H1 (cell line): ENCODE results near the gene PAK2. TPM values are rescaled to one million over a fixed set of nuclear protein-coding genes. Genes with fewer than 3 reads are reported as not detected.

Source experiments
- CTCF ChIA-PET: fragments of 300-600 bp; sonication (Branson Sonifier 250); formaldehyde crosslinking; loops from one replicate; lab custom pipeline; 2021; ENCODE audit not compliant: partially characterized antibody; lab: Charles Lee
- POLR2A ChIA-PET: fragments of 300-600 bp; sonication (Branson Sonifier 250); formaldehyde crosslinking; loops from one replicate; lab custom pipeline; 2021; ENCODE audit warnings: inconsistent platforms; ENCODE audit not compliant: partially characterized antibody; lab: Charles Lee
- DNase-seq, 2 experiments: peaks; one replicate each; pipeline versions ENCODE4 v3.0.0 to v3.0.0-alpha.2; 2010 to 2022; ENCODE audit warnings: low spot score in 2 of 2, low read depth in 1 of 2, mixed read lengths in 1 of 2
- FAIRE-seq: peaks from 2 replicates; lab custom pipeline; 2011; peaks lifted over from hg19 to GRCh38; lab: Jason Lieb, UNC
- H2AFZ ChIP-seq: 2 replicates; pipeline ENCODE4 v1.8.1; 2012; ENCODE audit warnings: low read length, inconsistent platforms
- H2AK5ac ChIP-seq: 2 replicates; pipeline ENCODE4 v1.6.1; 2013; ENCODE audit warnings: low read depth, low read length
- H2BK120ac ChIP-seq: replicated peaks from 2 replicates; pipeline ENCODE3; 2013; ENCODE audit warnings: low read depth, low read length, inconsistent platforms
- H2BK12ac ChIP-seq: 2 replicates; pipeline ENCODE4 v1.6.1; 2013; ENCODE audit warnings: low read depth, low read length
- H2BK15ac ChIP-seq: 2 replicates; pipeline ENCODE4 v1.6.1; 2013; ENCODE audit warnings: low read length
- H2BK20ac ChIP-seq: 2 replicates; pipeline ENCODE4 v1.6.1; 2013; ENCODE audit warnings: low read length
- H2BK5ac ChIP-seq: 2 replicates; pipeline ENCODE4 v1.6.1; 2013; ENCODE audit warnings: low read depth, low read length
- H3K14ac ChIP-seq: 2 replicates; pipeline ENCODE4 v1.6.1; 2013; ENCODE audit warnings: inconsistent platforms; ENCODE audit not compliant: insufficient read length
- H3K18ac ChIP-seq: 2 replicates; pipeline ENCODE4 v1.6.1; 2013; ENCODE audit warnings: low read length; ENCODE audit errors: extremely low read depth
- H3K23ac ChIP-seq: 2 replicates; pipeline ENCODE4 v1.6.1; 2013; ENCODE audit warnings: inconsistent platforms; ENCODE audit not compliant: insufficient read length
- H3K23me2 ChIP-seq: 2 replicates; pipeline ENCODE4 v1.6.1; 2013; ENCODE audit warnings: low read depth, low read length
- H3K27ac ChIP-seq: 2 replicates; pipeline ENCODE4 v1.6.1; 2011; ENCODE audit warnings: low read depth, low read length, inconsistent platforms
- H3K27me3 ChIP-seq, 4 experiments: replicated peaks in 1 of 4; 1 replicate in 1 of 4; 2 replicates in 3 of 4; pipeline versions ENCODE4 v1.6.1 to v1.8.1; 2011 to 2013; ENCODE audit warnings: low read length in 3 of 4, mild to moderate bottlenecking in 3 of 4, inconsistent platforms in 2 of 4, mixed read lengths in 2 of 4, moderate library complexity in 1 of 4; ENCODE audit not compliant: control insufficient read depth in 3 of 4, insufficient read depth in 3 of 4; ENCODE audit errors: extremely low read depth in 1 of 4
- H3K36me3 ChIP-seq, 4 experiments: 2 replicates each; pipeline versions ENCODE4 v1.6.1 to v1.8.1; 2011 to 2013; ENCODE audit warnings: mild to moderate bottlenecking in 4 of 4, low read length in 3 of 4, moderate library complexity in 2 of 4, control low read depth in 1 of 4, inconsistent platforms in 1 of 4; ENCODE audit not compliant: insufficient read depth in 4 of 4, control insufficient read depth in 2 of 4
- H3K4ac ChIP-seq: replicated peaks from 2 replicates; pipeline ENCODE3; 2013; ENCODE audit warnings: low read length, low read depth, mixed read lengths, inconsistent platforms; ENCODE audit not compliant: insufficient read length
- H3K4me1 ChIP-seq, 4 experiments: replicated peaks in 1 of 4; 1 replicate in 1 of 4; 2 replicates in 3 of 4; pipeline versions ENCODE4 v1.6.1 to v1.8.1; 2011 to 2013; ENCODE audit warnings: low read length in 3 of 4, inconsistent platforms in 2 of 4, mixed read lengths in 1 of 4; ENCODE audit not compliant: insufficient read depth in 4 of 4, control insufficient read depth in 3 of 4
- H3K4me2 ChIP-seq, 2 experiments: 2 replicates each; pipeline versions ENCODE4 v1.6.1 to v1.8.1; 2011 to 2013; ENCODE audit warnings: low read depth in 2 of 2, low read length in 2 of 2, control low read depth in 1 of 2, inconsistent platforms in 1 of 2, mild to moderate bottlenecking in 1 of 2; ENCODE audit not compliant: insufficient read depth in 1 of 2
- H3K4me3 ChIP-seq, 4 experiments: fragments of 200-600, 300-600 bp in 1 of 4; sonication (generic), shearing (Covaris generic), sonication (Bioruptor Twin) in 1 of 4; 2 replicates each; pipeline versions ENCODE4 v1.5.1 to v1.8.1; 2011 to 2016; ENCODE audit warnings: low read length in 4 of 4, low read depth in 3 of 4, control low read depth in 2 of 4, inconsistent platforms in 2 of 4, mild to moderate bottlenecking in 2 of 4, mixed read lengths in 1 of 4, moderate library complexity in 1 of 4; ENCODE audit not compliant: insufficient read depth in 2 of 4; ENCODE audit errors: extremely low read depth in 1 of 4
- H3K56ac ChIP-seq: replicated peaks from 2 replicates; pipeline ENCODE3; 2013; ENCODE audit warnings: low read depth, mild to moderate bottlenecking, mixed read lengths, low read length, inconsistent platforms; ENCODE audit not compliant: insufficient read length
- H3K79me1 ChIP-seq: 2 replicates; pipeline ENCODE4 v1.6.1; 2013; ENCODE audit warnings: low read depth, low read length, control low read depth
- H3K79me2 ChIP-seq, 2 experiments: 2 replicates each; pipeline versions ENCODE4 v1.6.1 to v1.8.1; 2012 to 2013; ENCODE audit warnings: low read length in 2 of 2, mild to moderate bottlenecking in 2 of 2, inconsistent platforms in 1 of 2; ENCODE audit not compliant: insufficient read depth in 2 of 2, control insufficient read depth in 1 of 2
- H3K9ac ChIP-seq, 4 experiments: replicated peaks in 1 of 4; 1 replicate in 1 of 4; 2 replicates in 3 of 4; pipeline versions ENCODE4 v1.6.1 to v1.8.1; 2011 to 2013; ENCODE audit warnings: low read depth in 3 of 4, low read length in 3 of 4, control low read depth in 2 of 4, mild to moderate bottlenecking in 2 of 4, moderate library complexity in 2 of 4, inconsistent platforms in 1 of 4; ENCODE audit errors: extremely low read depth in 1 of 4
- H3K9me3 ChIP-seq, 2 experiments: 2 replicates each; pipeline versions ENCODE4 v1.6.1 to v1.8.1; 2012 to 2013; ENCODE audit warnings: mild to moderate bottlenecking in 2 of 2, moderate library complexity in 2 of 2, control low read depth in 1 of 2, inconsistent platforms in 1 of 2, low read depth in 1 of 2, low read length in 1 of 2, mixed read lengths in 1 of 2; ENCODE audit not compliant: insufficient read depth in 2 of 2
- H4K20me1 ChIP-seq, 2 experiments: replicated peaks in 1 of 2; 2 replicates each; pipeline versions ENCODE3 to v1.8.1; 2011 to 2013; ENCODE audit warnings: inconsistent platforms in 2 of 2, low read length in 2 of 2, mild to moderate bottlenecking in 1 of 2; ENCODE audit not compliant: insufficient read depth in 2 of 2, control insufficient read depth in 1 of 2
- H4K5ac ChIP-seq: 2 replicates; pipeline ENCODE4 v1.6.1; 2013; ENCODE audit warnings: low read length, low read depth, mixed read lengths, inconsistent platforms; ENCODE audit not compliant: insufficient read length
- H4K8ac ChIP-seq: 2 replicates; pipeline ENCODE4 v1.8.0; 2013; ENCODE audit warnings: mild to moderate bottlenecking, moderate library complexity, low read length, inconsistent platforms; ENCODE audit not compliant: insufficient read depth; ENCODE audit errors: extremely low read depth
- H4K91ac ChIP-seq: replicated peaks from 2 replicates; pipeline ENCODE3; 2013; ENCODE audit warnings: low read length, mixed read lengths, inconsistent platforms; ENCODE audit not compliant: insufficient read length
- HDAC6 ChIP-seq: IDR thresholded peaks from one replicate; pipeline ENCODE4 v1.7.1; 2012; ENCODE audit warnings: low read depth, mild to moderate bottlenecking, inconsistent platforms, low read length, moderate library complexity
- MAX ChIP-seq: IDR thresholded peaks from 2 replicates; pipeline ENCODE4 v1.6.1; 2012; ENCODE audit warnings: inconsistent platforms
- RNF2 ChIP-seq: fragments of 200-900, 300-1000 bp; sonication (generic); IDR thresholded peaks from 2 replicates; pipeline ENCODE4 v1.7.1; 2016; ENCODE audit warnings: borderline replicate concordance, low read depth, mild to moderate bottlenecking, antibody characterized with exemption, low read length; ENCODE audit not compliant: poor library complexity, severe bottlenecking; ENCODE audit errors: missing control alignments
- SUZ12 ChIP-seq: fragments of 200-600 bp; sonication (generic); IDR thresholded peaks from 2 replicates; pipeline ENCODE4 v1.6.1; 2012; ENCODE audit warnings: mild to moderate bottlenecking, inconsistent platforms, low read length, moderate library complexity, mixed read lengths
- TAF1 ChIP-seq: IDR thresholded peaks from 2 replicates; pipeline ENCODE4 v1.6.1; 2011; ENCODE audit warnings: mild to moderate bottlenecking, low read depth, low read length
- TEAD4 ChIP-seq: IDR thresholded peaks from 2 replicates; pipeline ENCODE4 v1.6.1; 2012; ENCODE audit warnings: low read depth, low read length, inconsistent platforms, mixed read lengths
- WGBS, 2 experiments: shearing (Covaris generic) in 1 of 2; methylation state at CpG; one replicate each; pipeline versions ENCODE4 v1.1.6 to v1.1.7; 2013 to 2015; ENCODE audit warnings: low lambda C conversion rate in 2 of 2, mixed read lengths in 2 of 2, inconsistent platforms in 1 of 2, low coverage in 1 of 2, missing lambda C conversion rate in 1 of 2; ENCODE audit not compliant: insufficient replicate concordance in 2 of 2, insufficient coverage in 1 of 2, insufficient read length in 1 of 2; ENCODE audit errors: extremely low coverage in 1 of 2, missing lambda C conversion rate in 1 of 2; 5-methylcytosine and 5-hydroxymethylcytosine counted together
- polyA plus RNA-seq, 7 experiments: library from polyadenylated mRNA; depleted of rRNA in 3 of 7; stranded (reverse) in 5 of 7; unstranded in 2 of 7; fragments of >200 nt in 5 of 7; fragments of 200-250 nt in 2 of 7; gene quantifications; 1 replicate in 5 of 7; 2 replicates in 1 of 7; 4 replicates in 1 of 7; pipeline versions ENCODE4 v1.2.1 to v1.2.3, GENCODE V29; 2011 to 2013; ENCODE audit warnings: missing spikeins in 2 of 7, mixed read lengths in 2 of 7
- total RNA-seq: library from RNA; stranded (reverse); fragmentation: NEBNext Ultra II Directional; extraction: Animal tissue kit (Norgen Biotek cat#: 25700); gene quantifications from 2 replicates; pipeline ENCODE4 v1.2.1, GENCODE V29; 2021

Gene PAK2
- total and polyA plus RNA-seq, 2 of the 8 experiments (the other 6 are each of a cell fraction or from before 2014, with no cell fraction given): 13.1 to 60.5 TPM

GRCh38 chr3:196774191-196774820 lies 34.6 kb downstream of the PAK2 start:
- H2BK15ac ChIP-seq: no peak overlapping the region
- H2BK120ac ChIP-seq: no peak overlapping the region
- TF ChIP-seq MAX (no peak), HDAC6 (no peak), RNF2 (no peak), TEAD4 (no peak), SUZ12 (no peak), TAF1 (no peak)
- ChIA-PET CTCF (no interaction called here), POLR2A (no interaction called here)
- WGBS, 2 experiments: 88% methylated on average over 5 of the region's 5 CpGs; no CpG with 5 or more reads in 1 of the 2 experiments
- no peak overlapping the region for H3K18ac ChIP-seq
- H3K14ac ChIP-seq: no peak overlapping the region
- no peak overlapping the region for H2AK5ac ChIP-seq
- H2BK5ac ChIP-seq: no peak overlapping the region
- H3K36me3 ChIP-seq: peaks cover 0 to 2% (median under 1%) of the 10 kb centered on the region in 4 experiments; a peak in 2 of 8 replicates
- DNase-seq: no peak
- no peak overlapping the region for H4K91ac ChIP-seq
- H3K27me3 ChIP-seq: no peaks in the 10 kb centered on the region
- no peak overlapping the region for H4K8ac ChIP-seq
- peaks cover 30 to 97% of the 10 kb centered on the region in 2 experiments for H3K79me2 ChIP-seq
- no peak overlapping the region for H3K4me2 ChIP-seq
- no peak overlapping the region for H3K23ac ChIP-seq
- H4K20me1 ChIP-seq: peaks cover 10 to 13% of the 10 kb centered on the region in 2 experiments
- no peak overlapping the region for H2BK12ac ChIP-seq
- H3K79me1 ChIP-seq: peaks cover 2% of the 10 kb centered on the region; the same call in 1 of the 2 replicates
- no peak overlapping the region for H2BK20ac ChIP-seq
- no peak overlapping the region for H3K9ac ChIP-seq
- no peak overlapping the region for H3K56ac ChIP-seq
- FAIRE-seq: no peak
- no peak overlapping the region for H3K4me3 ChIP-seq
- H2AFZ ChIP-seq: no peak overlapping the region
- H3K4ac ChIP-seq: no peak overlapping the region
- peaks cover 2 to 3% of the 10 kb centered on the region in 2 experiments; a peak in 1 of 4 replicates for H3K9me3 ChIP-seq
- H3K23me2 ChIP-seq: no peaks in the 10 kb centered on the region
- no peak overlapping the region for H4K5ac ChIP-seq
- peaks cover 0 to 7% (median 0%) of the 10 kb centered on the region in 4 experiments; a peak in 2 of 7 replicates for H3K4me1 ChIP-seq
- no peak overlapping the region for H3K27ac ChIP-seq
